Stomach (tissue), 9 donors: ENCODE results near the gene HERC4. TPM values are rescaled to one million over a fixed set of nuclear protein-coding genes. Genes with fewer than 3 reads are reported as not detected.

Source experiments
- DNase-seq, 2 donors: peaks; one replicate each; pipeline versions ENCODE4 v3.0.0 to v3.0.0-alpha.2; 2013 to 2019
- H3K27ac ChIP-seq, 5 donors: fragments of 200-600 bp in 4 of 5; sonication (generic) in 4 of 5; one replicate each; pipeline ENCODE4 v1.5.1; 2013 to 2019; ENCODE audit warnings: mild to moderate bottlenecking in 1 of 5, moderate library complexity in 1 of 5
- H3K27me3 ChIP-seq, 3 donors: fragments of 200-600 bp; sonication (generic); one replicate each; pipeline ENCODE4 v1.5.1; 2017 to 2019; ENCODE audit warnings: mixed run types in 1 of 3
- H3K36me3 ChIP-seq, 4 donors: fragments of 200-600 bp; sonication (generic); 1 replicate in 3 of 4; 2 replicates in 1 of 4; pipeline ENCODE4 v1.5.1; 2016 to 2019
- H3K4me1 ChIP-seq, 4 donors: fragments of 200-600 bp; sonication (generic); one replicate each; pipeline ENCODE4 v1.5.1; 2016 to 2019
- H3K4me3 ChIP-seq, 4 donors: fragments of 200-600 bp; sonication (generic) in 3 of 4; one replicate each; pipeline ENCODE4 v1.5.1; 2016 to 2019; ENCODE audit warnings: mild to moderate bottlenecking in 1 of 4
- H3K9me3 ChIP-seq, 4 donors: fragments of 200-600 bp; sonication (generic); one replicate each; pipeline ENCODE4 v1.5.1; 2016 to 2019
- EP300 ChIP-seq: sonication (generic); formaldehyde crosslinking; IDR thresholded peaks from one replicate; pipeline ENCODE4 v1.6.1; 2017; ENCODE audit warnings: antibody characterized with exemption
- POLR2A ChIP-seq, 4 donors: fragments of 450-650 bp; IDR thresholded peaks; one replicate each; pipeline ENCODE4 v1.6.1; 2016; ENCODE audit warnings: antibody characterized with exemption in 4 of 4, control low read depth in 2 of 4, mild to moderate bottlenecking in 1 of 4, moderate library complexity in 1 of 4
- POLR2AphosphoS5 ChIP-seq, 3 donors: sonication (generic); formaldehyde crosslinking; IDR thresholded peaks; one replicate each; pipeline ENCODE4 v1.6.1; 2016; ENCODE audit warnings: antibody characterized with exemption in 3 of 3
- WGBS, 5 donors: extraction: QIAGEN DNeasy Blood & Tissue Kit in 3 of 5; methylation state at CpG; one replicate each; pipeline versions ENCODE4 v1.1.5 to v1.1.7; 2013 to 2018; 5-methylcytosine and 5-hydroxymethylcytosine counted together
- intact Hi-C: fragments of 100-400 bp; cut with DNase I; formaldehyde crosslinking; loops from one replicate; pipeline ENCODE4 v1.15.1; 2023; ENCODE audit warnings: low total_unique reads
- polyA plus RNA-seq, 3 donors: library from polyadenylated mRNA; stranded (reverse); fragments of 200-250 nt; gene quantifications; one replicate each; pipeline ENCODE4 v1.2.3, GENCODE V29; 2013
- total RNA-seq, 5 donors: library from RNA; depleted of rRNA; stranded (reverse); fragments of >200 nt; gene quantifications; one replicate each; pipeline versions ENCODE4 v1.1.0 to v1.2.3, GENCODE V29; 2014 to 2016
- TF ChIP-seq, protein P1 (sequence below), 7 experiments: fragments of 450-650 bp in 4 of 7; fragments of 200-600 bp in 3 of 7; sonication (generic) in 3 of 7; IDR thresholded peaks; one replicate each; pipeline ENCODE4 v1.5.1; 2016 to 2019; ENCODE audit warnings: antibody characterized with exemption in 7 of 7, control low read depth in 2 of 7, mild to moderate bottlenecking in 1 of 7
- donor health status: healthy with polysubstance abuse.
- donor health status: Bipolar disorder and iron deficiency.
- donor health status: healthy.

Gene HERC4
- total and polyA plus RNA-seq, 8 donors, result 5.8 to 116 (median 14.4) TPM

DNA sequence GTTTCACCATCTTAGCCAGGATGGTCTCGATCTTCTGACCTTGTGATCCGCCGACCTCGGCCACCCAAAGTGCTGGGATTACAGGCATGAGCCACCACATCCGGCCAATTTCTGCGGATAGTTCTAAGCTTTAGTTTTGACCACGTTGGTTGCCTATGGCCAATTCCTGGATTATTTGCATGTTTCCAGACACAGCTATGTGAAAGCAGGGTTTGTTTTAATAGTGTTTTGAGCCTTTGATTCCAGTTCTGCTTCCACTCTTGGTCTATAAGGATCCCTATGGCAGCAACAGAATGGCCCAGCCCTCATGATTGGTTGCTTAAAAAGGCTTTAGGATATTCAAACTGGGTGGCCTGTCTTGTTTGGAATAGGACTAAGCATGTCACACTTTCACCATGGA is 171.5 kb downstream of the HERC4 start:
- peaks cover 15 to 99% (median 89%) of the 10 kb centered on the region in 4 donors for H3K36me3 ChIP-seq
- WGBS, 5 donors, result 90 to 93% (median 92%) methylated on average over 7 of the region's 7 CpGs

DNA sequence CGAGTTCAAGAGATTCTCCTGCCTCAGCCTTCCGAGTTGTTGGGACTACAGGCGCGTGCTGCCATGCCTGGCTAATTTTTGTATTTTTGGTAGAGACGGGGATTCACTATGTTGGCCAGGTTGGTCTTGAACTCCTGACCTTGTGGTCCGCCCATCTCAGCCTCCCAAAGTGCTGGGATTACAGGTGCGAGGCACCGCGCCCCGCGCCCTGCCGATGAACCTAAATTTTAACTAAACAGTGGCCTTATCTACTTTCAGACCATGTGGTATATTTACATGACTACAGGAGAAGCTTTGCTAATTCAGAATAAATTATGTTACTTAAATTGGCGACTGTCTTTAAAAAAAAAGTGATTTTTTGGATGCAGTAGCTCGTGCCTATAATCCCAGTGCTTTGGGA is 181.4 kb downstream of the HERC4 start:
- H3K27me3 ChIP-seq, result no peaks in the 10 kb centered on the region
- no peak for DNase-seq
- TF ChIP-seq, protein P1, sequence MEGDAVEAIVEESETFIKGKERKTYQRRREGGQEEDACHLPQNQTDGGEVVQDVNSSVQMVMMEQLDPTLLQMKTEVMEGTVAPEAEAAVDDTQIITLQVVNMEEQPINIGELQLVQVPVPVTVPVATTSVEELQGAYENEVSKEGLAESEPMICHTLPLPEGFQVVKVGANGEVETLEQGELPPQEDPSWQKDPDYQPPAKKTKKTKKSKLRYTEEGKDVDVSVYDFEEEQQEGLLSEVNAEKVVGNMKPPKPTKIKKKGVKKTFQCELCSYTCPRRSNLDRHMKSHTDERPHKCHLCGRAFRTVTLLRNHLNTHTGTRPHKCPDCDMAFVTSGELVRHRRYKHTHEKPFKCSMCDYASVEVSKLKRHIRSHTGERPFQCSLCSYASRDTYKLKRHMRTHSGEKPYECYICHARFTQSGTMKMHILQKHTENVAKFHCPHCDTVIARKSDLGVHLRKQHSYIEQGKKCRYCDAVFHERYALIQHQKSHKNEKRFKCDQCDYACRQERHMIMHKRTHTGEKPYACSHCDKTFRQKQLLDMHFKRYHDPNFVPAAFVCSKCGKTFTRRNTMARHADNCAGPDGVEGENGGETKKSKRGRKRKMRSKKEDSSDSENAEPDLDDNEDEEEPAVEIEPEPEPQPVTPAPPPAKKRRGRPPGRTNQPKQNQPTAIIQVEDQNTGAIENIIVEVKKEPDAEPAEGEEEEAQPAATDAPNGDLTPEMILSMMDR (IDR thresholded peaks at IDR 0.05), result no peak
- no peak for TF ChIP-seq EP300
- no peak for TF ChIP-seq POLR2A (IDR thresholded peaks at IDR 0.05)
- TF ChIP-seq POLR2AphosphoS5 (IDR thresholded peaks at IDR 0.05), result no peak
- peaks cover 64 to 100% (median 99%) of the 10 kb centered on the region in 4 donors for H3K36me3 ChIP-seq
- H3K4me3 ChIP-seq, result no peak overlapping the region
- no peaks in the 10 kb centered on the region for H3K9me3 ChIP-seq
- intact Hi-C loops, result no loop called here
- no peak overlapping the region for H3K27ac ChIP-seq
- 85 to 93% (median 87%) methylated on average over 14 of the region's 14 CpGs for WGBS, 5 donors
- H3K4me1 ChIP-seq, result peaks cover 0 to 24% (median 10%) of the 10 kb centered on the region in 4 donors

More for the DNA sequence above, 171.5 kb downstream of the HERC4 start:
- no peaks in the 10 kb centered on the region for H3K27me3 ChIP-seq
- DNase-seq, result no peak
- peaks cover 0 to 7% (median 3%) of the 10 kb centered on the region in 4 donors for H3K4me1 ChIP-seq
- H3K9me3 ChIP-seq, result no peaks in the 10 kb centered on the region
- H3K4me3 ChIP-seq, result no peak overlapping the region
- H3K27ac ChIP-seq, result no peak overlapping the region
- TF ChIP-seq POLR2AphosphoS5 (IDR thresholded peaks at IDR 0.05) (no peak), POLR2A (IDR thresholded peaks at IDR 0.05) (no peak), EP300 (no peak)
- TF ChIP-seq, protein P1 (IDR thresholded peaks at IDR 0.05), result no peak
- intact Hi-C loops, result no loop called here

DNA sequence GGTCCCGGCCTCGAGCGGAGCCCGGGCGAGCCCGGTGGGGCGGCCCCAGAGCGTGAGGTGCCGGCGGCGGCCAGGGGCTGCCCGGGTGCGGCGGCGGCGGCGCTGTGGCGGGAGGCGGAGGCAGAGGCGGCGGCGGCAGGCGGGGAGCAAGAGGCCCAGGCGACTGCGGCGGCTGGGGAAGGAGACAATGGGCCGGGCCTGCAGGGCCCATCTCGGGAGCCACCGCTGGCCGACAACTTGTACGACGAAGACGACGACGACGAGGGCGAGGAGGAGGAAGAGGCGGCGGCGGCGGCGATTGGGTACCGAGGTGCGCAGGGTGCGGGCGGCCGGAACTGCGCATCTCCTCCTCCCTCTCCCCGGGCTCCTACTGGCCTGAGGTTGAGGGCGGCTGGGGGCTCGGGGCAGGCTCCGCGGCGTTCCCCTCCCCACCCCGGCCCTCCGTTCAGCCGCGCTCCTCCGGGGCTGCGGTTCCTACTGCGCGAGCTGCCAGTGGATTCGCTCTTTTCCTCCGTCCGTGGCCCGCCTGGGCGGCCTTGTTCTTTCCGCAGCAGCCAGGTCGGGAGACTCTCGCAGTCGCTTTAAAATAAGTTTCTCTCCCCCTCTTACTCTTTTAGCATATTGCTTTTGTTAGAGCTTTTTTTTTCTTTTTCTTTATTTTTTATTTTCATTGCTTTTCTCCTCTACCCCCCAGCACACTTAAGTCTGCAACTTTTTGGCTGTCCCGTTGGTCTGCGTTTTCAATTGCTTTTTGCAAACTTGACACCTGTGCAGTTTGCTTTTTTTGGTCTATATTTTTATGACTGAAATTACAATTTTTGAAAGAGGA is 190.0 kb downstream of the HERC4 start:
- Histone ChIP-seq H3K27ac (peak overlapping the region; percentile 93 to 100 (median 98)), H3K4me1 (peaks cover 13 to 49% (median 33%) of the 10 kb centered on the region in 4 donors), H3K36me3 (peaks cover 17 to 34% (median 33%) of the 10 kb centered on the region in 4 donors), H3K27me3 (no peaks in the 10 kb centered on the region), H3K4me3 (peak overlapping the region; percentile 70 to 86 (median 76)), H3K9me3 (no peaks in the 10 kb centered on the region)
- peak; percentile 84 to 94 for DNase-seq
- TF ChIP-seq POLR2A (IDR thresholded peaks at IDR 0.05) (peak in 1 of 4 donors; percentile 37), POLR2AphosphoS5 (IDR thresholded peaks at IDR 0.05) (peak in 2 of 3 donors; percentile 57 to 64)
- TF ChIP-seq, protein P1 (IDR thresholded peaks at IDR 0.05), result no peak
- intact Hi-C loops, result loop anchor here (5.0 kb wide), 1 partner anchor 202 kb away; no protein-coding TSS in a partner anchor
- 0 to 2% (median 1%) methylated on average over 33 to 73 of the region's 73 CpGs for WGBS, 5 donors

DNA sequence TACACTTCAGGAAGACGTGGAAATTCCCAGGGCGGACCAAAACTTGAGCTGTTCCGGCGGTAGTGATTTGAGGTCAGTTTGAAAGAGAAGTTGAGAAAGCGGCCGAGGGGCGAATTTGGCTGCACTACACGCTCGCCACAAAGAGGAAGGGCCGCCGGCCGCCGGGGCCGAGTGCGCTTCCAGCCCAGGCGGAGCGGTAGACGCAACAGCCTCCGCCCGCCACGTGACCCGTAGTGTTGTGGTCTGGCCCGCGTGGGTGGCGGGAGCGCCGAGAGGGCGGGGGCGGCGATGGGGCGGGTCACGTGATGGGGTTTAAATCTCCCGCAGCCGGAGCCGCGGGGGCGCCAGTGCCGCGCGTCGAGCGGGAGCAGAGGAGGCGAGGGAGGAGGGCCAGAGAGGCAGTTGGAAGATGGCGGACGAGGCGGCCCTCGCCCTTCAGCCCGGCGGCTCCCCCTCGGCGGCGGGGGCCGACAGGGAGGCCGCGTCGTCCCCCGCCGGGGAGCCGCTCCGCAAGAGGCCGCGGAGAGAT is 190.7 kb downstream of the HERC4 start, which contains the start of gene SIRT1:
Gene SIRT1, plus strand, starts transcription at position 344 of the 529 bp plus-strand sequence. Its CDS starts 66 bp downstream, at position 410.
- intact Hi-C loops, result no loop called here
- H3K4me3 ChIP-seq, result peak within 1 kb of the TSS; percentile 70 to 86 (median 76)
- peaks cover 13 to 43% (median 29%) of the 10 kb centered on the region in 4 donors for H3K4me1 ChIP-seq
- peaks cover 11 to 27% (median 26%) of the 10 kb centered on the region in 4 donors for H3K36me3 ChIP-seq
- H3K9me3 ChIP-seq, result no peaks in the 10 kb centered on the region
- H3K27ac ChIP-seq, result peak within 1 kb of the TSS; percentile 93 to 100 (median 98)
- no peaks in the 10 kb centered on the region for H3K27me3 ChIP-seq
- TF ChIP-seq EP300 (no peak), POLR2A (IDR thresholded peaks at IDR 0.05) (peak in 2 of 4 donors; percentile 31 to 64), POLR2AphosphoS5 (IDR thresholded peaks at IDR 0.05) (peak; percentile 97 to 99 (median 99))
- TF ChIP-seq, protein P1 (IDR thresholded peaks at IDR 0.05), result no peak
- 0 to 1% (median 0%) methylated on average over 15 to 62 of the region's 62 CpGs for WGBS, 5 donors
- DNase-seq, result peak; percentile 97 to 99
